ENCODE results near the gene SFXN5.
"Not testable (repeated sequence)": the region's sequence is repeated elsewhere in the genome, so short reads cannot be mapped to it uniquely, and the experiment has no call there.

Gene SFXN5

DNA sequence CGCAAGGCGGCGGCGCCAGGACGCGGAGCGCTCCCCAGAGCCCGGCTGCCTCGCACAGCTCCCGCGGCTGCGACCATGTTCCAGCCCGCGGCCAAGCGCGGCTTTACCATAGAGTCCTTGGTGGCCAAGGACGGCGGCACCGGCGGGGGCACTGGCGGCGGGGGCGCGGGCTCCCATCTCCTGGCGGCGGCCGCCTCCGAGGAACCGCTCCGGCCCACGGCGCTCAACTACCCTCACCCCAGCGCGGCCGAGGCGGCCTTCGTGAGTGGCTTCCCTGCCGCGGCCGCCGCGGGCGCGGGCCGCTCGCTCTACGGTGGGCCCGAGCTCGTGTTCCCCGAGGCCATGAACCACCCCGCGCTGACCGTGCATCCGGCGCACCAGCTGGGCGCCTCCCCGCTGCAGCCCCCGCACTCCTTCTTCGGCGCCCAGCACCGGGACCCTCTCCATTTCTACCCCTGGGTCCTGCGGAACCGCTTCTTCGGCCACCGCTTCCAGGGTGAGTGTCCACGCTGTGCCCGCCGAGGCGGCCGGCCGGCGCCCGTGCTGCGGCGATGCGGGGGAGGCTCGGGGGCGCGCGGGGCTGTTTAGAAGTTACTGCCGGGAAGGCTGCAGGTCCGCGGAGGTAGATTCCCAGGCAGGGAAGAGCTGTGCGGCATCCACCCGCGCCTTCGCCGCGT lies 153.5 kb downstream of the SFXN5 start:
- DNase-seq, result no peak

DNA sequence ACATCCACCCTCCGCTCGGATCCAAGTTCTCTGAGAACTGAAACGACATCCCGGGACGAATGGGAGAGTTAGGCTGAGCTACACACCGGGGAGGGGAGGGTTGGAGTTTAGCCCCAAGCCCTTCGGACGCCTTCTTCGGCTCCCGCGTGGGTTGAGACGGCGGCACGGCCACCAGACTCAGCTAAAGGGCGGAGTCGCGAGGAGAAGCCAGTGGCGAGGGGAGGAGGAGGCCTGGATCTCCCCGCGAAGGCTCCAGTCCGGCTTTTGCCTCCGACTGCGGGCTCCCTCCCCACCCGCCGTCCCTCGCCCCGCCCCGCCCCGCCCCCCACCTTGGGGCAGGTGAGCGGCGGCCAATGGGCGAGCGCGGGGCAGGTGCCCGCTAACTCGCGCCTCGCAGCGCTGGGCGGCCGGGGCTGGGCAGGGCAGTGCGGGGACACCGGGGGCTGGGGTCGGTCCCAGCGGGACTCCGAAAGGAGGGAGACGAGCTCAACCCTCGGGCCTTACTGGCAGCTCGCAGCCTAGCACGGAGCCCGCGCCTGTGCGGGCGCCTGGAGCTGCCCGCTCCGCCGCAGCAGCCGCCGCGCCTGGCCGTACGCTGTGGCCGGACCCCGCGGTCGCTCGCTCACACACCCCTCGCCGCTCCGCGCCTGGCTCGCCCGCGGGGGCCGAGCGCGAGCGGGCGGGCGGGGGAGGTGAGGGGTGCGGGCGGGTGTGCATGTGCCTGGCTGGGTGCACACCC lies 154.2 kb downstream of the SFXN5 start, which contains the start of gene EMX1:
Gene EMX1, plus strand, starts transcription at position 382 of the 739 bp plus-strand sequence. Its CDS starts 334 bp downstream, at position 716.
- no peak for DNase-seq

DNA sequence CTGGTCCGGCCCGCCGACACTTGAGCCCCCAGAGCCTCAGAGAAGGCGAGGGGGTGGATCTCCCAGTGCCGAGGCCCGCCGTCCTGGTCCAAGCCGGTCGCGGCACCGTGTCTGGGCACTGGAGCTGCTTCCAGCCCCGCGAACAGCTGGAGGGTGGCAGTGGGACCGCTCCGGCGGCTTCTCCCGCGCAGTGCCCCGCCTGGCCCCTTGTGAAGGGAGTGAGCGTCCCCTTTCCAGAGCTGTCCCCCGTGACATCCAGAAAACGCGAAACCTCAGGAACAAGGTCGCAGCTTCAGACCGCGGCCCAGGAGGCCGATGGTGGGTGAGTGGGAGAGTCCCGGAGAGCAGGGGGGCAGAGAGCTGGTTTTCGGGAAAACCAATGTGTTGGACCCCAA lies 154.8 kb downstream of the SFXN5 start:
- no peak for DNase-seq

DNA sequence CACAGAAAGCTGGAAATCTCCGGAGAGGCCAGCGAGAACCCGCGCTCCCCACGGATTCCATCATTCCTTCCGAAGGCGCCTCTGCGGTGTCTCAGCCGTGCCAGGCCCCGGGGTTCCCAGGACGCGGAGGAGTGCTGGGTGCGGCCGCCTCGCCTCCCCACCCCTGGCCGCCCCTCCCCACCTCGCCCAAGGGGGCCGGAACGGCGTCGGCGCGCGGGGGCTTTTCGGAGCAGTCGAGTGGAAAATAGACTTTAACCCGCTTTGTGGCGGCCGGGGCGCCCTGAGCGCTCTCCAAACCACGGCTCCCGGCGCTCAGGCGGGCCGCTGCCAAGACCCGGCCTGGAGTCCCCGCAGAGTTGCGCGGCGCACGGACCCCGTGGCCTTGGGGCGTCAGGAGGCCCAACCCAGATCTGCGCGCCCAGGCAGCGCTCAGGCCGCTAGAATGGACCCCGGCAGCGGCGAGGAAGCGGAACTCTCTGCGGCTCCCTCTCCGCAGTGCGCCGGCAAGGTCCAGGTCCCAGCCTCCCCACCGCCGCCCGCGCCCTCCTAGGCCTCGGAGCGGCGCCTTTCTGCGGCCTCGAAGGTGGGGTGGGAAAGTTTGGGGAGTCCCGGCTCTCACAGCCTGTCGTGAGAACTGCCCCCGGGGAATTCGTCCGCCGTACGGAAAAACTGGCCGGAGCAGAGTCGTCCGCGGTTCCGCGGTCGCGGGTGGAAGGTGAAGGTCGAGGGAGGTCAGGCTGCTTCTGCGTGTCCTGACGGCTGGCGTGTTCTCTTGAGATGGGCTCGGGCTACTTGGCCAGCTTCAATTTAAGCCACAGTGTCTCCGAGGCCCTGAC lies 155.4 kb downstream of the SFXN5 start:
- DNase-seq, result no peak

DNA sequence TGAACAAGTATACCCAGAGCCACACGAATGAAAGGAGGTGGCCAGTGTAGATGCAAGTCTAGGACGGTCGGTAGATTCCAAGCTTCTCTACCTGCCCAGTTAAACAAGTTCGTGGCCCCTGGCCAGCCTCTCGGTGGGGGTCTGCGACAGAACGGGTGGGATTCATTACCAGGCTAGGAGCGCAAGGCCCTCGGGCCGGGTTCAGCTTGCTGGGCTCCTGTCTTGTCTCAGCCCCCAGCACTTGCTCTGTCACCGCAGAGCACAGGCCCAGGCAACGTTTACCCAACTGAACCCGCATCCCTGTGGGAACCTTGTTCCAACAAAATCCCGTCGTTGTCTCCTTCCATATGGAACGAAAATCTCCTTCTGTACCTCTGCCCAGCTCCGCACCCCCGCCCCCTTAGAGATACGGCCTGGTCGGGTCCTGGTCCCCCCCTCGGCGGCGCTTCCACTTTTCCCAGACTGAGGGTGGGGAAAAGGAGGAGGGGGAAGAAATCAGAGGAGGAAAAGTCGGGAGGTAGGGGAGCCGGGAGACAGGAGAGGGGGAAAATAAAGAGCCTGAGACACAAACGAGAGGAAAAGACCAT lies 156.1 kb downstream of the SFXN5 start:
- no peak for DNase-seq

DNA sequence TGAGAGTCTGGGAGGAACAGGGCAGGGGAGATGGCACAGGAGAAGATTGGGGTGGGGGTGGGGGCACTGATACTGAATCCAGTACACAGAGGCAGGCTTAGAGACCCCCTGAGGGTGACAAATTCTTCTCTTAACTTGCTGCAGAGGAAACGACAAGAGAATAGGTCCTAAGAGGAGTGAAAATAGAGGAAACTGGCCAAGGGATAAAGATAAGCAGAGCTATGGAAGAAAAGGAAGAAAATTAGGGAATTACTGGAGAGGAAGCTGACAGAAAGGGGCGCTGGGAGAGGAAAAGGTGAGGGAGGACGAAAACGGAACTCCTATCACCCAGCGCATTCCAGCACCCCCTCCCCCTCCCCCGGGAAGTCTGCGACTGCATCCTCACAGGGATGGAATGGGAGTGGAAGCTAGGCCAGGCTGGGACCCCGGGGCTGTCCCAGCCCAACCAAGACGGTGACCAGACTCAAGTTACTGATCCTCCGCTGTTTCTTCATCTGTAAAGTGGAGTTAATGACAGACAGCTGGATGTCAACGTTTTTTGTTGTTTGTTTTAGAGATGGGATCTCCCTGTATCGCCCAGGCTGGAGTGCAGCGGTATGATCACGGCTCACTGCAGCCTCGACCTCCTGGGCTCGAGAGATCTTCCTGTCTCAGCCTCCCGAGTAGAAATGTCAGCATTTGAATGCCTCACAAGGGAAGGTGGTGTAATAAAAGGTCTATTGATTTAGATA lies 156.8 kb downstream of the SFXN5 start:
- DNase-seq, result no peak

DNA sequence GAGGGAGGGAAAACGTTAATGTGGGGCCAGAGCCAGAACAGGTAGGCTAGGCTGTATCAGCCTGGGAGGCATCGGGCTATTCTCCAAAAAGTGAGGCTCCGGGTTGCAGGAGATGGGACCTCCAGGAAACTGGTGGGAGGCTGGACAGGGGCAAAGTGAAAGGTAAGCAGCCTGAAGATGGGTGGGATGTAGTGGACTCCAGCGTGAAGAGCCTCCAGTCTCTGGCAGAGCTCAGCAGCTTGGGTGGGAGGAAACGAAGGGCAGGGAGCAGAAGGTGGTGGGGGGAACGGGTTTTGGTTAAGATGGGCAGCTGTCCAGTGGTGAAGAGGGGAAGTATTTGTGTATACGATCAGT lies 157.3 kb downstream of the SFXN5 start:
- DNase-seq, result no peak

DNA sequence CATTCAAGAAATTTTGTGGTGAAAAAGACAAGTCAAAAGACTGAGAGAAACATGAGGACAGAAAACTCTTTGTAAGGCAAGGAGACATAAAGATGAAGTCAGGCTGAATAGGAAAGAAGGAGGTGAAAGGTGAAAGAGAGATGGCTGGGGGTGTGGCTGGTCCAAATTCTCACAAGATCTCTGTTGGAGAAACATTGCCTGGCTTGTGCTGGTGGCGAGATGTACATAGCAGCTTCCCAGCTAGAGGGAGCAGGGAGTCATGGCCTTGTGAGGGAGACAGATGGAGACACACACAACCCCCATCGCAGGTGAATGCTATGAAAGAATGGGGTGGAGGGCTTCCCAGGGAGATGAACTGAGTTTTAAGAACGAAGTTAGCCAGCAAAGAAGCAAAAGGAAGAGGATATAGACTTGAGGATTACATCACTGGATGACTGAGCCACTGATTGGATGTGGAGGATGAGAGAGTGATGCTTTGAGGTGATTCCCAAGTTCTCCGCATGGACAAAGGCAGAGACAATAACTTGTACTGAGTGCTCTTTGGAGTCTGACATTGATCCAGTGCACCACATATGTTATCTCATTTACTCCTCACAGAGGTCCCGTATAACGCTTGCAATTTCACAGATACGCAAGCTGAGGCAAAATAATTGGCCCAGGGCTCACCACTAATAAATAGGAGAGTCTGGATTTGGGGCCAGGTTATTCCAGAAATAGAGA lies 157.9 kb downstream of the SFXN5 start:
- no peak for DNase-seq

DNA sequence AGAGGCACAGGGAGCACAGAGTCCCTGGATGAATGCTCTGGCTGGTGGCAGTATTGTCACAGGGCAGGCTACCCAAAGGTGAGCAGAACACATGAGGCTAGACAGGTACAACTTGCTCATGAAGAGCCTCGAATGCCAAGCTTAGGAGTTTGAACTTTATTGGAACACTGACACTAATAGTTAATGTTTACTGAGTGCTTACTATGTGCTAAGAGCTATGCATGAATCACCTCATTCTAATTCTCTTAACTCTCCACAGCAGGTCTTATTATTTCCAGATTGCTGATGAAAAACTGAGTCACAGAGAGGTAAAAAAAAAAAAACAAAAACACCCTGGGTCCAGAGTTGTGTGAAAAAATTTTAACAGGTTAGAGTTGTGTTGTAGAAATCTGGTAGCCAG lies 160.3 kb downstream of the SFXN5 start:
- DNase-seq, result no peak

DNA sequence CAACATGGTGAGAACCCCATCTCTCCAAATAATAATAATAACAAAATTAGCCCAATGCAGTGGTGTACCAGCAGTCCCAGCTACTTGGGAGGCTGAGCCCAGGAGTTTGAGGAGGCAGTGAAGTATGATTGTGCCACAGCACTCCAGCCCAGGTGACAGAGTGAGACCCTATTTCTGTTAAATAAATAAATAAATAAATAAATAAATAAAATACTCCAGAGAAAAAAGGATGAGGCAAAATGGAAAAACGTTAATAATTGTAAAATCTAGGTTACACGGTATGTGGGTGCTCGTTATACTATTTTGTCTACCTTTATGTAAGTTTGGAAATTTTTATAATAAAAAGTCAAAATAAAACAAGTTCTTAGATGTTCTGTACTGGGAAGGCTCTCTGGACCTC lies 162.8 kb downstream of the SFXN5 start:
- DNase-seq, result no peak

DNA sequence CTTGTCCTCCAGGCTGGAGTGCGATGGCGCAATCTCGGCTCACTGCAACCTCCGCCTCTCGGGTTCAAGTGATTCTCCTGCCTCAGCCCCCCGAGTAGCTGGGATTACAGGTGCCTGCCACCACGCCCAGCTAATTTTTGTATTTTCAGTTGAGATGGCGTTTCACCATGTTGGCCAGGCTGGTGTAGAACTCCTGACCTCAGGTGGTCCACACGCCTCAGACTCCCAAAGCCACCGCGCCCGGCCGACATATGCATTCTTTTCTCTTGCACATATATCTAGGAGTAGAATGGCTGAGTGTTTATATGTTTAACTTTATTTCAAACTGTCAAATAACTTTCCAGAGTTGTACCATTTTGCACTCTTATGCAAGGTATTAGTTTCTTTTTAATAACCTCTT lies 164.1 kb downstream of the SFXN5 start:
- DNase-seq, result not testable (repeated sequence)

DNA sequence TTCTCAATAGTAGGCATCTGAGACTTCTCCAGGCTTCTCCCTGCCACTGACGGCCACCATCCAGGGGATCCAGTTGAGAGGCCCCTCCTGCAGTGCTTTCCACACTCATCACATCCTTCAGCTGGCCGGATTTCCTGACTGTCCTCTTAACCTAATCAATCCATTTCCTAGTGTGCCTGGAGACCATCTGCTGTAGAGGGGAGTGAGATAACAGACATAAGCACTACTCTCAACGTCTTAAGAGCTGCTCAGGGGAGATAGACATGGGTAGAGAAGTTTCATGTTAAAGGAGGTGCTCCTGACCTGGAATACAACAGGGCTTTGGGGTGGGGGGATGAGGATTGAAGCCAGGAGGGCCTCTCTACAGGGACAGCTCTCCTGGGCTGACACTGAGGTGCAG lies 170.1 kb downstream of the SFXN5 start:
- DNase-seq, result no peak

DNA sequence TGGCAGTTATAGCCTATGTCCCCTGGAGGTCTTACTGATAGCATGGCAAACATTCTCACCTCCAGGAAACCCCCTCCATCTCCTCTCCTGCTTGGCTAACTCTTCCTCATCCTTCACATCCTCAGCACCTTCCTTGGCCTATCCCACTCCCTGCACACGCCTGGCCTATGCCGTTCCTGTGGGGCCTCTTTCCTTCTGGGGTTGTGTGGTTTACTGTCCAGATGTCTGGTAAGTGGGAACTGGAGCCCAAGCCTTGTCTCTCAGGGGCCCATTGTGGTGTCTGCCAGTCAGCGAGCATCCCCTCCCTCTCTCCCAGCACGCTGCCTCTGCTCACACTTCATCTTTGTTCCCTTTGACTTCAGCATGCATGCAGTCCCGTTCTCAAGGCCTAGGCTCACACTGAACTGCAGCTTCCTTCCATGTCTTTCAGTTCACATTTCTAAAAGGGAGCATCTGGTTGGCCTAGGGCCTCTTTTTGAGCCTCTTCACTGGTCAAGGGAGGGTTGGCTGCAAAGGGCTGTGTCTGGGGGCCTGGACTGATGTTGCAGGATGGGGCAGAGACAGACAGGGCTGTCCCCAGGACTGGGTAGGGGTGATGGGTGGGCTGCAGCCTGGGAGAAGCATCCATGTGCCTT lies 171.2 kb downstream of the SFXN5 start:
- DNase-seq, result no peak

DNA sequence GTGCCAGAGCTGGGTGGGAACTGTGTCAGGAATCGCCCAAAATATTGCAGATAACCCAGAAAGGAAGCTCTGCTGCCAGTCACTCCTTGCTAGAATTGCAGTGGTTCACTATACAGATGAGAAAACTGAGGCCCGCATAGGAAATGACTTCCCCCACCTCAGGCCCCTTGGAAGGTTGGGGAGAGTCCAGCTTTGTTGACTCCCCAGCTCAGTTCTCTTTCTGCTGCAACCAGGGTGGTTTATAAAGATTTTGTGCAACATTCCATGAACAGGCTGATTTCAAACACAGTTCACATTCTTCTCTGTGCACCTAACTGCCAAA lies 173.0 kb downstream of the SFXN5 start:
- no peak for DNase-seq

DNA sequence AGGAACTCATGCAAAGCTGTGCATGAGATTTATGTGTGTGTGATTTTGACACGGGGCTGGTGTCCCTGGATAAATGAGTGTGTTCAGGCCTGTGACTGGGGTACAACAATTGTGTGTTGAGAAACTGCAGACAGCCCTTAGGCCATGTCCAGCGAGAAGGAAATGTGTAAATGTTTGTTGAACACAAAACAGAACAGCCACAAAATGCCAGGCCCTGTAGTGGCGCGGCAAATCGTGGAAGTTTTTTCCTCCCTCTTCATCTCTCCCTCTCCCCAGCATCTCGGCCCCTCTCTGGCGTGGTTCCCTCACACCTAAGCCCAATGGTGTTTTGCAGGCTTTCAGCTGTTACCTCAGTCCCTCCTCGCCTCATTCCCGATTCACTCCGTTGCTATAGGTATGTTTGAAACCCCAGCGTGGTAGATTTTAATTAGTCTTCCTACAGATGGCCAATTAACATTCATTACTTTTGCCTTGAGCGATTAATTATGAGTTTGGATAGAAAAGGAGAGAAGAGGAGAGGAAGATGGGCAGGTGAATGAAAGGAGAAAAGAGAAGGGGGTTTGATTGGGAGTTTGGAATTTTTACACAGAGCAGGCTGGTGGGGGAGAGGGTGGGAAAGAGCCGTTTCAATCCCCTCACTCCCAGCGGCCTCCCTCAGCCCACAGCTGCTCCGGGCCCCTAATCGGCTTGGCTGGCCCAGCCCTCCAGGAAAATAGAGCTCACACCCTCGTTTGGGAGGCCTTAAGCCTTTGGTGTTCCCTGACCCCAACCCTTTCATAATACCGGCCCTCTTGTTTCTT lies 173.5 kb downstream of the SFXN5 start:
- DNase-seq, result no peak

DNA sequence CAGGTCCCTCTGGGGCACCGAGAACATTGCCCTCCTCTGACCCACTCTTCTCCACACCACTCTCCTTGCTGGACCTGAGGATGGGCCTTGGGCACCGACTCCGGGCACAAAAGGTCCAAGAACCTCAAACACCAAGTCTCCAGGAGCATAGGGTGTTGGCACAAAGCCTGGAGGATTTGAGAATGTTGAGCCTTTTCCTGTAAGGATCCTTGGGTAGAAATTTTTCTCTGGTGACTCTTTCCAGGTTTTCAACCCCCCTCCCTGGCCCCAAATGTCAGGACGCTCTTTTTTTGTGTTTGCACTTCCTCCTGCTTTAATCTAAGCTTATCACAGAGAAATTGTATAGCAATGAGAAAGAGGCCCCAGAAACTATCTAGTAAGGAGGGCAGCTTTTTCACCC lies 175.1 kb downstream of the SFXN5 start:
- no peak for DNase-seq

DNA sequence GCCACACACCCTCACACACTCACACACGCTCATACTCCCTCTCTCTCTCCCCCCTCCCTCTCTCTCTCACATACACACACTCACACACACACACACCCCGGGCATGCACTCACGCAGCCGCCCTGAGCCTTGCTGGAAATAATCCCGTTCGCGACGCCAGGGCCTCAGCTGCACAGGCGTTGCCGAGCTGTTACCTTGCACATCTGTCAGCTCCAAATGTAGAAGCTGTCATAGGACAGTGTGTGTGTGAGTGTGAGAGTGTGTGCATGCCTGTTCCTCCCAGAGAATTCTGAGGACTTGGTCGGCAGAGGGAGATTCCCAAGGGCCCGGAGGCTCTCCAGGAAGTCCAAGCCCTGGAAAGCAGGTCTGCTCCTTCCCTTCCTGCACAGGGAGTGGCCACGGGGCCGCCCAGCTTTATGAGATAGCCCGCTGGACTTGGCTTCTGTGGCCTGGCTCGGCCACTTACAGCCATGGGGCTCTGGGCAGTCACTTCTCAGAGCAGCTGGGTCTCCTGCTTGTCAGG lies 175.7 kb downstream of the SFXN5 start:
- no peak for DNase-seq

DNA sequence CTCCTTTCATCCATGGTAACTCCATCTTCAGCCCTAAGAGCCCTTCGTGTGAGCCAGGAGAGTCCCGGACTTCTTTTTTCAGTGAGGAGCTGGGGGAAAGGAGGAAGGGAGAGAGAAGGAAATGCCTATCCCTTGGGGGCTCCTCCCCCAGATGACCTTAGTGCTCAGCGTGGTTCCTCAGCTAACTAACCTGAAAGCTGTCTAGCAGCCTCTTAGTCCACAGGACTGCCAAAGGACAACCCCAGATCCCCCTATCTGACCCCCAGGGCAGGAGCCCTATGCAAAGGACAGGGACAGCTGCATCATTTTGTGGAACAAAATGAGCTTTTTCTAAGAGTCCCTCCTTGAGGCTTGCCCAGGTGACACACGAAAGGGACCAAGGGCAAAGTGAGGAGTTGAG lies 176.4 kb downstream of the SFXN5 start:
- no peak for DNase-seq

DNA sequence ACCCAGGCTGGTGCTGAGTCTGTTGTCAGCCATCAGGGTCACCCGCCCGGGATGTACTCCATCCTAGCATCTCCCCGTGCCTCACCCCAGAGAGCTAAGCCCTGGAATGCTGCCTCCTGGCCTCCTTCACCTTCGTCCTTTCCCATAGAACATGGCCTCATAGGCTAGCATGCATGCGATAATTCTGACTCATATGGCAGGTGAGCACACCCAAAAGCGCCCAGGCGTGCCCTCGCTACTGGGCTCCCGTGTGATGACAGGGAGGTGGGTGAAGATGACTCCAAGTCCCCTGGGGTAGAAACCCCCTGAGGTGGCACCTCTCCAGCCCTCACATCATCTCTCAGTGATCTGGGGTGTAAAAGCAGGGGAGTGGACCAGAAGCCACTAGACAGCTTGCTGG lies 177.0 kb downstream of the SFXN5 start:
- DNase-seq, result no peak

DNA sequence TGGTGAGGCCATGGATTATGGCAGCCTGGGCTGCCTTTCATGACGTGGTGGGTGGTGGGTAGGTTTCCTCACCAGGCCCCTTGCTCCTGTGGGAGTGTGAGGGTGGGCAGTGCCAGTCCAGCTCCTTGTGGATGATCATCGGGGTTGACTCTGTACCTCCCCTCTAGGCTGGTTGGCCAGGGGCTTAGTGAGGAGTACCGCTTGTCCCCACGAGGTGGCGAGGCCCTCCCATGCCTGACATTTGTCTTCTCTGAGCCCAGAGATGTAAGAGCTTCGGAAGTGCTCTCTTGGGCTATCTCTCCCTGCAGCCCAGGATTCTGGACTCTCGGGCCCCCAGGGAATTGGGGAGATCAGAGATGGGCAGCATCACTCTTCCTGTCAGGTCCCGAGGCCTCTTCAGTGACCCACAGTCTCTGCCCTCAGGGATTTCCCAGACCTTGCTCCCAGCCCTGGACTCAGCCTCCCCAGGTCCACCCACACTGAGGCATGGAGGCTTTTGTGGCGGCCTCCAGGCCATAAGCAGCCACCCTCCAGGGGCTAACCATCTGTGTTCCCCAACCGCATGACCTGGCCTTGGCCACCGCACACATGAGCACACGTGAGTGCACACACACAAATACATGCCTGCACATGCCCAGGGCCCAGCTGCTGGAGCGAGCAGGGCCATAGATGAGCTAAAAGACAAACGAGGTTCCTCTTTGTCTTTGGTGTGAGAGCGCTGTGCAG lies 177.8 kb downstream of the SFXN5 start:
- no peak for DNase-seq
